ENCODE results near the gene INKA1.
"Not testable (repeated sequence)": the region's sequence is repeated elsewhere in the genome, so short reads cannot be mapped to it uniquely, and the experiment has no call there.

The INKA1 gene

GRCh38 chr3:49779358-49780079, 23.5 kb upstream of the INKA1 start:
- no peak for TF ChIP-seq CTCF (IDR thresholded peaks at IDR 0.05; ENCODE audit: borderline replicate concordance, control extremely low read depth, extremely low read depth, insufficient read depth, missing control alignments)
- in situ Hi-C loops (cut with MboI; ENCODE audit: low sequenced_read_pairs, unreplicated experiment): no loop called here
- DNase-seq (ENCODE audit: low spot score): no peak

GRCh38 chr3:49780080-49780974, 22.7 kb upstream of the INKA1 start:
- DNase-seq (ENCODE audit: low spot score): no peak
- in situ Hi-C loops (cut with MboI; ENCODE audit: low sequenced_read_pairs, unreplicated experiment): no loop called here
- no peak for TF ChIP-seq CTCF (IDR thresholded peaks at IDR 0.05; ENCODE audit: borderline replicate concordance, control extremely low read depth, extremely low read depth, insufficient read depth, missing control alignments)

- in situ Hi-C loops (cut with MboI; ENCODE audit: low sequenced_read_pairs, unreplicated experiment); DNase-seq (ENCODE audit: low spot score): not testable (repeated sequence)
These were observed 22.1 kb upstream of the INKA1 start for GRCh38 chr3:49780975-49781365.

GRCh38 chr3:49781415-49782199, 21.5 kb upstream of the INKA1 start:
- in situ Hi-C loops (cut with MboI; ENCODE audit: low sequenced_read_pairs, unreplicated experiment): no loop called here
- TF ChIP-seq CTCF (IDR thresholded peaks at IDR 0.05; ENCODE audit: borderline replicate concordance, control extremely low read depth, extremely low read depth, insufficient read depth, missing control alignments): no peak
- DNase-seq (ENCODE audit: low spot score): no peak

- DNase-seq (ENCODE audit: low spot score); in situ Hi-C loops (cut with MboI; ENCODE audit: low sequenced_read_pairs, unreplicated experiment): not testable (repeated sequence)
These were observed 20.8 kb upstream of the INKA1 start for GRCh38 chr3:49782277-49782676.

- no peak for DNase-seq (ENCODE audit: low spot score)
- in situ Hi-C loops (cut with MboI; ENCODE audit: low sequenced_read_pairs, unreplicated experiment): no loop called here
- TF ChIP-seq CTCF (IDR thresholded peaks at IDR 0.05; ENCODE audit: borderline replicate concordance, control extremely low read depth, extremely low read depth, insufficient read depth, missing control alignments): no peak
These were observed 17.3 kb upstream of the INKA1 start for GRCh38 chr3:49785565-49786356.

All from GM13976 (cell line).